Keratinocyte (primary cell): Measurements from ENCODE around the gene KCNG2.

ENCODE experiments used
- CTCF ChIP-seq, 3 experiments: IDR thresholded peaks in 1 of 3; conservative IDR thresholded peaks in 1 of 3; optimal IDR thresholded peaks in 1 of 3; 2 replicates in 2 of 3; 3 replicates in 1 of 3; pipeline versions ENCODE3 to v1.5.1; 2011; ENCODE audit warnings: low read length in 3 of 3, mild to moderate bottlenecking in 3 of 3, moderate library complexity in 2 of 3, control low read depth in 1 of 3, inconsistent platforms in 1 of 3; ENCODE audit not compliant: insufficient read depth in 2 of 3; ENCODE audit errors: extremely low read depth in 1 of 3
- EZH2 ChIP-seq: IDR thresholded peaks from one replicate; pipeline ENCODE4 v1.6.1; 2012; ENCODE audit warnings: inconsistent platforms, mild to moderate bottlenecking, low read length, moderate library complexity

GRCh38 chr18:79804130-79804787 lies 6.5 kb downstream of the KCNG2 start:
- no peak for TF ChIP-seq CTCF (optimal IDR thresholded peaks at IDR 0.05 in 1 of 3, IDR thresholded peaks at IDR 0.05 in 1 of 3, conservative IDR thresholded peaks at IDR 0.05 in 1 of 3; ENCODE audit: extremely low read depth in 1 of 3, insufficient read depth in 2 of 3, low read length in 3 of 3)
- no peak for TF ChIP-seq EZH2
